Measurements from ENCODE around the gene CLPSL1.
A peak's percentile ranks its signal among the peaks of the same experiment; 100 is the strongest.
"Not testable (repeated sequence)": the region's sequence is repeated elsewhere in the genome, so short reads cannot be mapped to it uniquely, and the experiment has no call there.

The CLPSL1 gene

GRCh38 chr6:35780719-35781118 lies at the start of gene CLPSL1:
TSS of gene CLPSL1 (plus strand) at chr6:35781019. CDS start at chr6:35781111, 92 bp downstream.
- DNase-seq: no peak

DNA sequence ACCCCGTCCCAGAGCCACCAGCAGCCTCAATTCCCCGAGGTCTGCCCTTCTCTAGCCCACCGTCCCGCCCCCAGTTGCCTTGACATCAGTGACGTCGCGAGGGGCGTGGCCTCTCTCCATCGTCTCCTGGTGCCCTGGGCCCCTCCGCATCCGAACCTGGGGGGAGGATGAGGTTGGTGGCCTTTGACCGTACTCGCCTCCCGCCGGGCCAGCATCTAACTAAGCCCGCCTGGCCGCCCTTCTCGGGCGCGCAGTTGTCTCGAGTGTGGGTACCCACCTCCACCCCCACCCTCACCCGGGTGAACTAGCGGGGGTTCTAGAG lies 49.4 kb upstream of the CLPSL1 start:
- DNase-seq: peak; percentile 79

DNA sequence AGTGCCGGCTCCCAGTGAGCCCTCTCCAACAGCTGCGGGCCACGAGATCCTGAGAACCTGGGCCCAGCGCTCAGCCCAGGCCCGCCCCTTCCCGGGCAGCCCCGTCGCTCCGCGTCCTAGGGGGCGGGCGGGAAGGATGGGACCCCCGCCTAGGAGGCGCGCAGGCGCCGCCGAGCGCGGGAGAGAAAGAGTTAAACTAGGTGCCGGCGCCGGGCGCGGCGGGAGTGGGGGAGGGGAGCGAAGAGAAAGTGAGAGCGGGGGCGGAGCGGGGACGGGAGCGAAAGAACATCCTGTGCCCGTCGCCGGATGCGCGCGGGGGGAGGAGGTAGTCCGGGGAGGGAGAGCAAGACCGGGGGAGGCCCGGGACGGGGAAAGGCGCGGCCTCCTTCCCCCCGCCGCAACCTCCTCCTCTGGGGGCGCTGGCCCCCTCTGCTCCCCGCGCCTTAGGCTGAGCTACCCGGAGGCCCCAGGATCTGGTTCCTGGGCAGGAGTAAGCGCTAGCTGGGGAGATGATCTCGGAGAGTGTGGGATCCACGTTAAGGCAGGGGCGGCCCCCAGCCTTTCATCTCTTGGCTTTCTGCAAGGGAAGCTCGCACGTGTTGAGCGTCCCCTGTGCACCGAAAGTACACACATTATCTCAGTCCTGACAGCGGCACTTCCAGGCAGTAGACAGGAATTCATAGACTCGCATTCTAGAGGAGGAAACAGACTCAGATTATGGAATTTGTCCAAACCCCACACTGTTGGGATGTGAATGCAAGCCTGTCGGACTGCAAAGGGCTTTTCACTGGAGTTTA lies 48.9 kb upstream of the CLPSL1 start:
- DNase-seq: peak; percentile 70

GRCh38 chr6:35733633-35734032 lies 47.2 kb upstream of the CLPSL1 start:
- DNase-seq: peak; percentile 5

DNA sequence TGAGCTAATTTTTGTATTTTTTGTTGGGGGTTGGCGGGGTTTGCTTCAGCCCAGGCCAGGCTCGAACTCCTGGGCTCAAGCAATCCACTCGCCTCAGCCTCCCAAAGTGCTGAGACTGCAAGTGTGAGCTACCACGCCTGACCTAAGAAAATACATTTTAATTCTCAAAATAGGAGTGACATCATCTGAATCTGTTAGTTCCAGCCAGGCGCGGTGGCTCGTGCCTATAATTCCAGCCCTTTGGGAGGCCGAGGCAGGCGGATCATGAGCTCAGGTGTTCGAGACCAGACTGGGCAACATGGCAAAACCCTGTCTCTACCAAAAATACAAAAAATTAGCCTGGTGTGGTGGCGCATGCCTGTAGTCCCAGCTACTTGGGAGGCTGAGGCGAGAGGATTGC lies 46.5 kb upstream of the CLPSL1 start:
- not testable (repeated sequence) for DNase-seq

- DNase-seq: no peak
These were observed 45.4 kb upstream of the CLPSL1 start for GRCh38 chr6:35735452-35735851.

DNA sequence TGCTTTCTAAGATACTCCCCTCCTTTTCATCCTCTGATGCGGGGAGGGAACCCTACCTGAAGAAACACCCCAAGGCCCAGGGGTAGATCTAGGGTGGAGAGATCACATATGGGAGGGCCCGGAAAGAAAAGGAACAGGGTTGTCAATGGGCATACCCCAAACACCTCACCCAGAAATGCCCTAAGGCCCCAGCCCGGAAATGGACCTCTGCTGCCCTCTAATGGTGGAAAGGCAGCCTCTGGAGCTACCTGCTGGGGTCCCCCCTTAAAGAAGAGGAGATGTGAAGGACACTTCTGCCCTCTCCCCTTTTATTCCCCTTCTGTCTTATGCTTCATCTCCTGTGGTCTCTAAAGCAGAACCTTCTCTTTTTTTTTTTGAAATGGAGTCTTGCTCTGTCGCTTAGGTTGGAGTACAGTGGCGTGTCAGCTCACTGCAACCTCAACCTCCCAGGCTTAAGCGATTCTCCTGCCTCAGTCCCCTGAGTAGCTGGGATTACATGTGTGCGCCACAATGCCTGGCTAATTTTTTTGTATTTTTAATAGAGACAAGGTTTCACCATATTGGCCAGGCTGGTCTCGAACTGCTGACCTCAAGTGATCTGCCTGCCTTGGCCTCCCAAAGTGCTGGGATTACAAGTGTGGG lies 44.4 kb upstream of the CLPSL1 start:
- peak; percentile 67 for DNase-seq

DNA sequence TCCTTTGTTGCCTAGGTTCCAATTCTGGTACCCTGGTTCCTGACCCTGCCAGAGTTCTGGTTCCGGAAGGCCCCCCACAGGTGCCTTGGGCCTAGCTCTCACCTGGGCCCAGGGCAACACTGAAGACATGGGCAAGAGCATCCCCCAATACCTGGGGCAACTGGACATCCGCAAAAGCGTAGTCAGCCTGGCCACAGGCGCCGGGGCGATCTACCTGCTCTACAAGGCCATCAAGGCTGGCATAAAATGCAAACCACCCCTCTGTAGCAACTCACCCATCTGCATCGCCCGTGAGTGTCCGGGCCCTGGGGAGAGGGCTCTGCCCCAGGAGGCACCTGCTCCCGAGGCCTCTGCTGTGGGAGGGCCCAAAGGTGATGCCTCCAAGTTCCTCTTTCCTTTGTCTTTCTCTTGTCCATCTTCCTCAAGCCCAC lies 43.8 kb upstream of the CLPSL1 start, which contains the start of gene ARMC12:
ARMC12 (plus strand) TSS at position 51 of the 431 bp plus-strand sequence; CDS start at position 128, 77 bp downstream.
- no peak for DNase-seq

GRCh38 chr6:35737413-35738211 lies 43.2 kb upstream of the CLPSL1 start:
- peak; percentile 50 for DNase-seq

- DNase-seq: no peak
These were observed 40.9 kb upstream of the CLPSL1 start for GRCh38 chr6:35739645-35740524.

GRCh38 chr6:35742842-35743241 lies 38.0 kb upstream of the CLPSL1 start:
- DNase-seq: no peak

DNA sequence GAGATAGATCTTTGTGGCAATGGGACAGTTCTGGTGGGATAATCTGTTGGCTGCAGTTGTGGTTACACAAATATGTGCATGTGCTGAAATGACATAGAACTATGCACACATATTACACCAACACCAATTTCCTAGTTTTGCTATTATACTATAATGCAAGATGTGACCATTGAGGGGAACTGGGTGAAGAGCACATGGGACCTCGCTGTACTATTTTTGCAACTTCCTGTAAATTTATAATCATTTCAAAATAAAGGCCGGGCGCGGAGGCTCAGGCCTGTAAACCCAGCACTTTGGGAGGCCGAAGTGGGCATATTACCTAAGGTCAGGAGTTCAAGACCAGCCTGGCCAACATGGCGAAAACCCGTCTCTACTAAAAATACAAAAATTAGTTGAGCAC lies 35.3 kb upstream of the CLPSL1 start:
- no peak for DNase-seq

DNA sequence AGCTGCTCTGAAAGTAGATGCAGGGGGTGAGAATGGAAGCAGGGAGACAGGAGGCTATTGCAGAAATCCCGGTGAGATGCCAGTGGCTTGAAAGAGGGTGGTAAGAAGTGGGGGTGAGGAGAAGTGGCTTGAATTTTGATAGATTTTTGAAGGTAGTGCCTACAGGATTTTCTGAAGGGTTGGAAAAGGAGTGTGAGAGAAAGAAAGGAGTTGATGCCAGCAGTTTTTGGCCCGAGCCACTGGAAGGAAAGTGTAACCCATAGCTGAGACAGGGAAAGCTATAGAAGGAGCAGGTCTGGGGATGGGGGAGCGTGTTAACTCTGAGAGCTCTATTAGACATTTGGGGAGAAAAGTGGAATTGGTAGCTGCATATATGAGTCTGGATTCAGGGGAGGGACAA lies 34.3 kb upstream of the CLPSL1 start:
- DNase-seq: no peak

- DNase-seq: no peak
These were observed 32.9 kb upstream of the CLPSL1 start for GRCh38 chr6:35747877-35748276.

- DNase-seq: no peak
These were observed 30.3 kb upstream of the CLPSL1 start for GRCh38 chr6:35750557-35750956.

- DNase-seq: no peak
These were observed 29.2 kb upstream of the CLPSL1 start for GRCh38 chr6:35751594-35751993.

DNA sequence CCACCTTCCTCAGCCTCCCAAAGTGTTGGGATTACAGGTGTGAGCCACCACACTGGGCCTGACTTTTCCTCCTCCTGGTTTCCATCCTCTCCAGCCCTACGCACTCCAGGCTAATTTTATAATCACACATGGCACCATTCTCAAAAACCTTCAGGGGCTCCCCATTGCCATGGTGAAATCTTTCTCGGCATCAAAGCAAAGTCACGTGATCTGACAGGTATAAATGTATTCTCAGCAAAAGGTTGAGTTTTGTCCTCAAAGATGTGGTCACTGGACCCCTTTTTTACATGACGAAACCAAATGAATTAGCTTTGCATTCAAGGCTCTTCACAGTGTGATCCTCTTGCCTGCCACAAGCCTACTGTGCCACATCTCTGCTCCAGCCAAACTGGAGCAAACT lies 28.5 kb upstream of the CLPSL1 start:
- no peak for DNase-seq

GRCh38 chr6:35754452-35755277 lies 26.2 kb upstream of the CLPSL1 start:
- peak; percentile 56 for DNase-seq

GRCh38 chr6:35755278-35755924 lies 25.4 kb upstream of the CLPSL1 start:
- no peak for DNase-seq

DNA sequence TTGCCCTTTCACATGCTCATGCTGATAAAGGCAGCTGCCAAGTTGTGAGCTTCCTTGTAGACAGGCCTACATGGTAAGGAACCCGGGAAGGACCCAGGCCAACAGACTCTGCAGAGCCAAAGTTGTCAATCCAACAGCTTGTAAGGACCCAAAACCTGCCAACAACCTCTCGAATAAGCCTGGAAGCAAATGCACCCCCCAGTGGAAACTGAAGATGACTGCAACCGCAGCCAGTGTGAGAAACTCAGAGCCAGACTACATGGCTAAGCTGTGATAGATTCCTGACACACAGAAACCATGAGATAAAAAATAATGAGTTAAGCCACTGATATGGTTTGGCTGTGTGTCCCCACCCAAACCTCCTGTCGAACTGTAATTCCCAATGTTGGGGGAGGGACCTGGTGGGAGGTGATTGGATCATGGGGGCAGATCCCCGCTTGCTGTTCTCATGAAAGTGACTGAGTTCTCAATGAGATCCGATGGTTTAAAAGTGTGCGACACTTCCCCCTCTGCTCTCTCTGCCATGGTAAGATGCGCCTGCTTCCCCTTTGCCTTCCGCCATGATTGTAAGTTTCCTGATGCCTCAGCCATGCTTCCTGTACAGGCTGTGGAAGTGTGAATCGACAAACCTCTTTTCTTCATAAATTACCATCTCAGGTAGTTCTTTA lies 23.2 kb upstream of the CLPSL1 start:
- no peak for DNase-seq

DNA sequence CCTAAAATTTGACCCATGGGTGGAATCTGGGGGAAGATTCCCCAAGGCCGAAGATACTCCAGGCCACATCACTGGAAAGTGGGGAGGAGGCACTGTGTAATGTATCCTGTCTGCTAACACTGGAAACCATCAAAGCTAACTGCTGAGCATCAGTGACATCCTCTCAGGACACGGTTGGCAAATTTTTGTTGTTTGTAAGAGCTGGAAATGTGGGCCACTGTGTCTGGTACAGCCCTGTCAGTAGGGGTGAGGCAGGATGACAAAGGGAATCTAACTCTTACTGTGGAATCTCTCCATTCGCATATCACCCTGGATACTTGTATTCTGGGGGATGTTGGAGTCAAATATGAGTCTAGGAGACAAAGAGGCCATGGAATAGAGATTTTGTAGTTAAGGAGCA lies 21.4 kb upstream of the CLPSL1 start:
- no peak for DNase-seq
